Cardiac fibroblast (primary cell): ENCODE measurements around the gene CCL13.
"Not testable (repeated sequence)": the region's sequence is repeated elsewhere in the genome, so short reads cannot be mapped to it uniquely, and the experiment has no call there.

Experiments
- DNase-seq, 2 donors: peaks; one replicate each; pipeline versions ENCODE4 v3.0.0 to v3.0.0-alpha.2; 2010; ENCODE audit warnings: low read depth in 2 of 2
- H3K4me3 ChIP-seq, 2 donors: replicated peaks in 1 of 2; 1 replicate in 1 of 2; 2 replicates in 1 of 2; pipeline ENCODE4 v1.5.1; 2011; ENCODE audit warnings: low read depth in 2 of 2, low read length in 2 of 2, mild to moderate bottlenecking in 2 of 2, moderate library complexity in 1 of 2
- CTCF ChIP-seq: IDR thresholded peaks from one replicate; pipeline ENCODE4 v1.5.1; 2011; ENCODE audit warnings: low read depth, mild to moderate bottlenecking, low read length, inconsistent platforms

The CCL13 gene

DNA sequence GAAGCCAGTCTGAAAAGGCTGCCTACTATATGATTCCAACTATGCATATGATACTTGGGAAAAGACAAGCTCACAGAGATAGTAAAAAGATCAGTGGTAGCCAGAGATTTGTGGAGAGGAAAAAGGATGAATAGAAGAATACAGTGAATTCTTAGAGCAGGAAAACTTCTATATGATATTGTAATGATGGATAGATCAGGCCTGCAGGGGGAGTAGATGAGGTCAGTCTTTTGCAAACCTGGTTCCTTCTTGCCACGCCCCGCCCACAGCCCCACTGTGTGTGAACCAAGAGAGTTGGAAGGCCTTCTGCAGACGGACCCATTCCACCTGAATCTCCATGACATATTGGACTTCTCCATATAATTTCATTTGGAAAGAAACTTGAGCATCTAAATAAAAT is 37.8 kb upstream of the CCL13 start:
- peak; percentile 6 for TF ChIP-seq CTCF
- H3K4me3 ChIP-seq, result no peak overlapping the region
- peak in 1 of 2 donors; percentile 15 for DNase-seq

DNA sequence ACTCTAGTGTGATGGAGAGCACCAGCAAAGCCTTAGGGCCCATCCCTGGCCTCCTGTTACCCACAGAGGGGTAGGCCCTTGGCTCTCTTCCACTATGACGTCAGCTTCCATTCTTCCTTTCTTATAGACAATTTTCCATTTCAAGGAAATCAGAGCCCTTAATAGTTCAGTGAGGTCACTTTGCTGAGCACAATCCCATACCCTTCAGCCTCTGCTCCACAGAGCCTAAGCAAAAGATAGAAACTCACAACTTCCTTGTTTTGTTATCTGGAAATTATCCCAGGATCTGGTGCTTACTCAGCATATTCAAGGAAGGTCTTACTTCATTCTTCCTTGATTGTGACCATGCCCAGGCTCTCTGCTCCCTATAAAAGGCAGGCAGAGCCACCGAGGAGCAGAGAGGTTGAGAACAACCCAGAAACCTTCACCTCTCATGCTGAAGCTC is 37.2 kb upstream of the CCL13 start, which contains the start of gene CCL8:
TSS of gene CCL8 (plus strand) at position 397 of the 445 bp plus-strand sequence. CDS start 67 bp downstream, outside the sequence.
- DNase-seq, result peak in 1 of 2 donors; percentile 21
- no peak for TF ChIP-seq CTCF
- no peak within 1 kb of the TSS for H3K4me3 ChIP-seq

DNA sequence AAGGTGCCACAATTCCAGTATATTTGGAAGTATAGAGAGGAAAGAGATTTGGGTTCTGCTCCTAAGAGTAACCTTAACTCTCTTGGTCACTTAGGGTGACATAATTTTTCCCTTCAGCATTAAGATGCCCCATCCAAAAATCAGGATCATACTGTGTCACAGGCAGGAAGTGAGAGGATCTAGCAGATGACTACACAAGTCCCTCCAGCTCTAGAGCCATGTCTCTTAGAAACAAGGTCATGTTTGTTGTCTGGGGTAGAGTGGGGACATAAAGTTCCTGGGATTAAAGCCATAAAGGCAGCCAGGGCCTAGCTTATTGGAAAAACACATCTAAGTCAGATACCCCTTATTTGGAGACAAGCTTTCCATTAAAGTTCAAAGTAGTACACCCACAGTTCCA is 34.3 kb upstream of the CCL13 start:
- peak in 1 of 2 donors; percentile 6 for DNase-seq
- H3K4me3 ChIP-seq, result no peak overlapping the region
- no peak for TF ChIP-seq CTCF

- H3K4me3 ChIP-seq, result not testable (repeated sequence)
- DNase-seq, result peak; percentile 74 to 75
Measured at GRCh38 chr17:34327580-34327979, 28.7 kb upstream of the CCL13 start.

GRCh38 chr17:34337701-34338100 is 18.6 kb upstream of the CCL13 start:
- DNase-seq, result no peak
- H3K4me3 ChIP-seq, result no peak overlapping the region
- TF ChIP-seq CTCF, result no peak

DNA sequence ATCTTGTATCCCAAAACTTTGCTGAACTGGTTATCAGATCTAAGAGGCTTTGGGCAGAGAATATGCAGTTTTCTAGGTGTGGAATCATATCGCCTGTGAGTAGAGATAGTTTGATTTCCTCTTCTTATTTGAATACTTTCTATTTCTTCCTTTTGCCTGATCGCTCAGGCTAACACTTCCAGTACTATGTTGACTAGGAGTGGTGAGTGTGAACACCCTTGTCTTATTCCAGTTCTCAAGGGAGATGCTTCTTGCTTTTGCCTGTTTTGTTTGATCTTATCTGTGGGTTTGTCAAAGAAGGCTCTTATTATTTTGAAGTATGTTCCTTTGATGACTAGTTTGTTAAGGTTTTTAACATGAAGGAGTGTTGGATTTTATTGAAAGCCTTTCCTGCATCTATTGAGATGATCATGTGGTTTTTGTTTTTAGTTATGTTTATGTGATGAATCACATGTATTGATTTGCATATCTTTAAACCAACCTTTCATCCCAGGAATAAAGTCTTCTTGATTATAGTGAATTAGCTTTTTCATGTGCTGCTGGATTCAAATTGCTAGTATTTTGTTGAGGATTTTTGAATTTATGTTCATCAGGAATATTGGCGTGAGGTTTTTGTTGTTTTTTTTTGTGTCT is 17.0 kb upstream of the CCL13 start:
- no peak for TF ChIP-seq CTCF
- DNase-seq, result no peak
- no peak overlapping the region for H3K4me3 ChIP-seq

- DNase-seq, result no peak
- no peak for TF ChIP-seq CTCF
- H3K4me3 ChIP-seq, result no peak overlapping the region
Measured at GRCh38 chr17:34341916-34342315, 14.4 kb upstream of the CCL13 start.
